Gastroesophageal sphincter (tissue), 4 donors: ENCODE measurements around the gene CEP120. TPM values are rescaled to one million over a fixed set of nuclear protein-coding genes. Genes with fewer than 3 reads are reported as not detected.

ENCODE experiments used
- ATAC-seq: fragments of 150-250 bp; one replicate; pipeline ENCODE4 v1.9.1; 2016; ENCODE audit warnings: mild to moderate bottlenecking, moderate library complexity
- H3K27ac ChIP-seq, 4 donors: fragments of 200-600 bp; sonication (generic) in 3 of 4; 1 replicate in 3 of 4; 2 replicates in 1 of 4; pipeline ENCODE4 v1.5.1; 2016 to 2019
- H3K27me3 ChIP-seq: fragments of 200-600 bp; sonication (generic); one replicate; pipeline ENCODE4 v1.5.1; 2019
- H3K36me3 ChIP-seq, 2 donors: fragments of 200-600 bp; sonication (generic); one replicate each; pipeline ENCODE4 v1.5.1; 2019; ENCODE audit warnings: control low read depth in 1 of 2
- H3K4me1 ChIP-seq, 3 donors: fragments of 200-600 bp; sonication (generic); 1 replicate in 2 of 3; 2 replicates in 1 of 3; pipeline ENCODE4 v1.5.1; 2016 to 2019; ENCODE audit warnings: control low read depth in 2 of 3
- H3K4me3 ChIP-seq, 2 donors: fragments of 200-600 bp; sonication (generic); one replicate each; pipeline ENCODE4 v1.5.1; 2019; ENCODE audit warnings: mild to moderate bottlenecking in 1 of 2, moderate library complexity in 1 of 2
- H3K9me3 ChIP-seq, 3 donors: fragments of 200-600 bp; sonication (generic); one replicate each; pipeline ENCODE4 v1.5.1; 2017 to 2019; ENCODE audit warnings: control low read depth in 2 of 3
- EP300 ChIP-seq: sonication (generic); formaldehyde crosslinking; IDR thresholded peaks from one replicate; pipeline ENCODE4 v1.6.1; 2017; ENCODE audit warnings: antibody characterized with exemption, mild to moderate bottlenecking
- POLR2A ChIP-seq, 2 donors: fragments of 450-650 bp; IDR thresholded peaks; one replicate each; pipeline ENCODE4 v1.6.1; 2017; ENCODE audit warnings: antibody characterized with exemption in 2 of 2, mild to moderate bottlenecking in 2 of 2, moderate library complexity in 1 of 2
- POLR2AphosphoS5 ChIP-seq: sonication (generic); formaldehyde crosslinking; IDR thresholded peaks from one replicate; pipeline ENCODE4 v1.6.1; 2017; ENCODE audit warnings: antibody characterized with exemption
- WGBS, 2 donors: methylation state at CpG; one replicate each; pipeline ENCODE4 v1.1.5; 2018; ENCODE audit warnings: low coverage in 1 of 2; 5-methylcytosine and 5-hydroxymethylcytosine counted together
- total RNA-seq, 4 donors: library from RNA; depleted of rRNA; stranded (reverse); fragments of >200 nt; gene quantifications; one replicate each; pipeline ENCODE4 v1.1.0, GENCODE V29; 2016
- TF ChIP-seq, protein P1 (sequence below), 4 experiments: fragments of 200-600 bp in 2 of 4; fragments of 450-650 bp in 2 of 4; sonication (generic) in 1 of 4; IDR thresholded peaks; one replicate each; pipeline ENCODE4 v1.5.1; 2017 to 2019; ENCODE audit warnings: antibody characterized with exemption in 4 of 4, mild to moderate bottlenecking in 2 of 4, moderate library complexity in 2 of 4

CEP120 gene
- total RNA-seq, 4 donors from 2014 or later, result 17.2 to 26.8 (median 19.8) TPM

DNA sequence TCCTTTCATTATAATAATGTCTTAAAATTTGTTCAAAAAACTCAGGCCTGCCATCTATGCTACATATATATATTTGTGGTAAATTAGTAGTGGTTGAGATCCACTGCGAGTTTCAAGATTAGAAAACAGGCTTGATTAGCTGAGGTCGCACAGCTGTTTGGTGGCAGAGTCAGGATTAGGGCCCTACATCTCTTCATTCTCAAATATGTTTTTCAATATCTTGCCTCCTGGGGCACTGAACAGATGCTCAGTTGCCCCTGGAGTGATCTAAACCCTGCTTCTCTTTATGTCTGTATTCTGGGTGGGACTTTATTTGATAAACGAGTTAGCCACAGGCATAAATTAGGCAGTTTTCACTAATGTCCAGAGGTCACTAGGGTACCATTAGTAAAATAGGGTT lies 27.8 kb upstream of the CEP120 start:
- ATAC-seq, result no peak
- Histone ChIP-seq H3K4me1 (peaks cover 0 to 9% (median 0%) of the 10 kb centered on the region in 3 donors), H3K9me3 (no peaks in the 10 kb centered on the region), H3K4me3 (no peak overlapping the region), H3K27me3 (no peaks in the 10 kb centered on the region), H3K27ac (no peak overlapping the region), H3K36me3 (no peaks in the 10 kb centered on the region)
- TF ChIP-seq EP300 (no peak), POLR2AphosphoS5 (no peak), POLR2A (IDR thresholded peaks at IDR 0.05) (no peak)
- TF ChIP-seq, protein P1, sequence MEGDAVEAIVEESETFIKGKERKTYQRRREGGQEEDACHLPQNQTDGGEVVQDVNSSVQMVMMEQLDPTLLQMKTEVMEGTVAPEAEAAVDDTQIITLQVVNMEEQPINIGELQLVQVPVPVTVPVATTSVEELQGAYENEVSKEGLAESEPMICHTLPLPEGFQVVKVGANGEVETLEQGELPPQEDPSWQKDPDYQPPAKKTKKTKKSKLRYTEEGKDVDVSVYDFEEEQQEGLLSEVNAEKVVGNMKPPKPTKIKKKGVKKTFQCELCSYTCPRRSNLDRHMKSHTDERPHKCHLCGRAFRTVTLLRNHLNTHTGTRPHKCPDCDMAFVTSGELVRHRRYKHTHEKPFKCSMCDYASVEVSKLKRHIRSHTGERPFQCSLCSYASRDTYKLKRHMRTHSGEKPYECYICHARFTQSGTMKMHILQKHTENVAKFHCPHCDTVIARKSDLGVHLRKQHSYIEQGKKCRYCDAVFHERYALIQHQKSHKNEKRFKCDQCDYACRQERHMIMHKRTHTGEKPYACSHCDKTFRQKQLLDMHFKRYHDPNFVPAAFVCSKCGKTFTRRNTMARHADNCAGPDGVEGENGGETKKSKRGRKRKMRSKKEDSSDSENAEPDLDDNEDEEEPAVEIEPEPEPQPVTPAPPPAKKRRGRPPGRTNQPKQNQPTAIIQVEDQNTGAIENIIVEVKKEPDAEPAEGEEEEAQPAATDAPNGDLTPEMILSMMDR (IDR thresholded peaks at IDR 0.05), result no peak
- whole genome bisulfite sequencing, 2 donors, result 80 to 86% methylated on average over 1 to 3 of the region's 3 CpGs

DNA sequence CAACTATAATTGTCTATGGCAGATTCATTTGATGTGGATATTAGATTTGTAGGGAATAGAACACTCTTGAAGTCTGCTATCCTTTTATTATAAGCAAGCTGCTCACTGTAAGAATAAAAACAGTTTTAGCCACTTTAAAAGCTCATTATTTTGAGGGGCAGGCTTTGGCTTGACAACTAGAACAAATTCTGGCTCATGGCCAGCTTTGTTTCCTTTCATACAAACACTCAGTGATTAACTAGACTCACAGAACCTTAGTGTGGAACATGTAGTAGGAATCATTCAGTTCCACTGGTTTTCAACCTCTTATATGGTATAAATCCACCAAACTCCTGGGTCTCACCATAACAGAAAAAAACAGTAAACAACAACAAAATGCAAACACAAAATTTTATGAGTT lies 27.4 kb upstream of the CEP120 start:
- no peak for ATAC-seq
- Histone ChIP-seq H3K4me3 (no peak overlapping the region), H3K27me3 (no peaks in the 10 kb centered on the region), H3K36me3 (no peaks in the 10 kb centered on the region), H3K27ac (no peak overlapping the region), H3K9me3 (no peaks in the 10 kb centered on the region), H3K4me1 (peaks cover 0 to 9% (median 0%) of the 10 kb centered on the region in 3 donors)
- TF ChIP-seq, protein P1 (IDR thresholded peaks at IDR 0.05), result no peak
- TF ChIP-seq POLR2AphosphoS5, result no peak
- no peak for TF ChIP-seq EP300
- TF ChIP-seq POLR2A (IDR thresholded peaks at IDR 0.05), result no peak

DNA sequence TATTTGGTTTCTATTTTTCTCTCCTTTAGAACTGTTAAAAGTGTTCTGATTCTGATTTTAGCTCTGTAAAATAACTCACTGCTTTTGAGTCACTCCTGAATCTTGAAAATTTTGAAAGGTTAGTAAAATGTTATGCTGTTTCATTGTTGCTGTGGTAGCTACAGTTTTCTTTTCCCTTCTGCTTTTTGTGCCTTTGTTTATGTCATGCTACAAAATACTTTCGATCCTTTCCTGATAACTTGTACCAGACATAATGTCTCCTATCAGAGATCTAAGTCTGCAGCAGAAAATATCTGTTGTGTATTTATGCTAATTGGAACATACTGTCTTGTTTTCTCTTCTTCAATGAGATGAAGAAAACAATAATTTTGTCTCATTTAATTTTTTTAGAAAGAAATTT lies 26.9 kb upstream of the CEP120 start:
- WGBS, 2 donors, result 22 to 38% methylated on average over 1 of the region's 1 CpG
- H3K27ac ChIP-seq, result no peak overlapping the region
- no peak for ATAC-seq
- TF ChIP-seq POLR2A (IDR thresholded peaks at IDR 0.05), result no peak
- TF ChIP-seq POLR2AphosphoS5, result no peak
- no peak for TF ChIP-seq EP300
- TF ChIP-seq, protein P1 (IDR thresholded peaks at IDR 0.05), result no peak
- H3K9me3 ChIP-seq, result no peaks in the 10 kb centered on the region
- H3K4me3 ChIP-seq, result no peak overlapping the region
- H3K27me3 ChIP-seq, result no peaks in the 10 kb centered on the region
- H3K36me3 ChIP-seq, result no peaks in the 10 kb centered on the region
- peaks cover 0 to 9% (median 0%) of the 10 kb centered on the region in 3 donors for H3K4me1 ChIP-seq

DNA sequence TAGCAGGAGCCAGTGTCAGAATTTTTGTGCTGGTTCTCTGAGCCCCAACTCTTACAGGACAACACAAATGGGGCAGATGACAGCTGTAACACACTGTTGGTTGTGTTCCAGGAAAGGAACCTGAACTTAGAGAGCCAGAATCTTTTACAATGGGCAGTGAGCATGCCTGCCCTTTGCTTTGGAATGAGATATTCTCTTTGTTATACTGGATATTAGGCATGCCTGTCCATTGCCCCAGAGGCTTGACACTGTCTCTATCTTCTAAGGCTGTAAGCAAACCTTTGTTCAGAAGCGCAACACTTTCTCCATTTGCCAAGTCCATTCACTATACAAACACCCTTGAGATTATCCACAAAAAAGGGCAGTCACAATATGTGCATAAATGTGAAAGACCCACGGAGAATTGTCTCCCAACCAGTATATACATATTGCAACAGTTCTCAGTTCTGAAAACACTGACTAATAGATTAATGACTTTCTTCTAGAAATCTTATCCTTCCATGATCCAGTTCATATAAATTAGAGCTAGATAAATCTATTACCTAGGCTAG lies 26.3 kb upstream of the CEP120 start:
- 59 to 92% methylated on average over 2 of the region's 2 CpGs for WGBS, 2 donors
- Histone ChIP-seq H3K4me1 (peaks cover 0 to 9% (median 0%) of the 10 kb centered on the region in 3 donors), H3K36me3 (no peaks in the 10 kb centered on the region), H3K27ac (no peak overlapping the region), H3K4me3 (no peak overlapping the region), H3K9me3 (no peaks in the 10 kb centered on the region), H3K27me3 (no peaks in the 10 kb centered on the region)
- ATAC-seq, result no peak
- TF ChIP-seq, protein P1 (IDR thresholded peaks at IDR 0.05), result no peak
- TF ChIP-seq EP300 (no peak), POLR2AphosphoS5 (no peak), POLR2A (IDR thresholded peaks at IDR 0.05) (no peak)

DNA sequence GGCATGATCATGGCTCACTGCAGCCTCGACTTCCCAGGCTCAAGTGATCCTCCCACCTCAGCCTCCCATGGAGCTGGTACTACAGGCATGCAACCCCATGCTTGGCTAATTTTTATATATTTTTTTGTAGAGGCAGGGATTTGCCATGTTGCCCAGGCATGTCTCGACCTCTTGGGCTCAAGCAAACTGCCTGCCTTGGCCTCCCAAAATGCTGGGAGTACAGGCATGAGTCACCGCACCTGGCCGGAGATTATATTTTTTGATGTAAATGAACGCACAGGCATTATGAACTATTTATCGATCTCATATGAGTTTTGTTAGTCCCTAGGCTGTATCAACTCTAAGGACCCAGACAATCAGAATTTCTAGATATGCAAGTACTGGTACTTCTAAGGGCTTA lies 25.5 kb upstream of the CEP120 start:
- WGBS, 2 donors, result 88 to 89% methylated on average over 4 to 6 of the region's 6 CpGs
- Histone ChIP-seq H3K4me1 (peaks cover 0 to 9% (median 0%) of the 10 kb centered on the region in 3 donors), H3K27ac (no peak overlapping the region), H3K36me3 (no peaks in the 10 kb centered on the region), H3K9me3 (no peaks in the 10 kb centered on the region), H3K27me3 (no peaks in the 10 kb centered on the region), H3K4me3 (no peak overlapping the region)
- ATAC-seq, result no peak
- TF ChIP-seq EP300, result no peak
